Measurements from ENCODE around the gene CRY1. TPM values are rescaled to one million over a fixed set of nuclear protein-coding genes. Genes with fewer than 3 reads are reported as not detected.
"Not testable (repeated sequence)": the region's sequence is repeated elsewhere in the genome, so short reads cannot be mapped to it uniquely, and the experiment has no call there.

Gene CRY1
- total RNA-seq, 4 donors from 2014 or later = 5.7 to 14.3 (median 10.8) TPM

DNA sequence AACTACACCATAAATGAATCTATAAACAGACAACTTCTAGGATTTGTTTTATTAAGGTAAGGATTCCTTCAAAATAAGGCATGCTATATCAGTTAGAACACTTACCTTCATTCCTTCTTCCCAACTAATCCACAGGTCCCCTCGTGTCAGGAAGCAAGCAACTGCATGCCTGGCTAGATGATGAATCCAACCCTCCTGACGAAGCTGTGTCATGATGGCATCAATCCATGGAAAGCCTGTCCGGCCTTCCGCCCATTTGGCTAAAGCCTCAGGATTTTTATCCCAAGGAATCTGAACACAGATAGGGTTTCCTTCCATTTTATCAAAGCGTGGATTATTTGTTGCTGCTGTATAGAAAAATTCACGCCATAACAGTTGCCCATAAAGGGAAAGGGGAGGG, 93.9 kb downstream of the CRY1 start:
- 65 to 72% methylated on average over 6 of the region's 6 CpGs for WGBS, 2 donors
- H3K27ac ChIP-seq = no peak overlapping the region
- H3K27me3 ChIP-seq = no peaks in the 10 kb centered on the region
- no peak for DNase-seq
- H3K4me1 ChIP-seq = no peaks in the 10 kb centered on the region
- intact Hi-C loops (cut with DNase I) = no loop called here
- H3K4me3 ChIP-seq = no peak overlapping the region
- TF ChIP-seq POLR2A (IDR thresholded peaks at IDR 0.05) = no peak
- TF ChIP-seq, protein P1, sequence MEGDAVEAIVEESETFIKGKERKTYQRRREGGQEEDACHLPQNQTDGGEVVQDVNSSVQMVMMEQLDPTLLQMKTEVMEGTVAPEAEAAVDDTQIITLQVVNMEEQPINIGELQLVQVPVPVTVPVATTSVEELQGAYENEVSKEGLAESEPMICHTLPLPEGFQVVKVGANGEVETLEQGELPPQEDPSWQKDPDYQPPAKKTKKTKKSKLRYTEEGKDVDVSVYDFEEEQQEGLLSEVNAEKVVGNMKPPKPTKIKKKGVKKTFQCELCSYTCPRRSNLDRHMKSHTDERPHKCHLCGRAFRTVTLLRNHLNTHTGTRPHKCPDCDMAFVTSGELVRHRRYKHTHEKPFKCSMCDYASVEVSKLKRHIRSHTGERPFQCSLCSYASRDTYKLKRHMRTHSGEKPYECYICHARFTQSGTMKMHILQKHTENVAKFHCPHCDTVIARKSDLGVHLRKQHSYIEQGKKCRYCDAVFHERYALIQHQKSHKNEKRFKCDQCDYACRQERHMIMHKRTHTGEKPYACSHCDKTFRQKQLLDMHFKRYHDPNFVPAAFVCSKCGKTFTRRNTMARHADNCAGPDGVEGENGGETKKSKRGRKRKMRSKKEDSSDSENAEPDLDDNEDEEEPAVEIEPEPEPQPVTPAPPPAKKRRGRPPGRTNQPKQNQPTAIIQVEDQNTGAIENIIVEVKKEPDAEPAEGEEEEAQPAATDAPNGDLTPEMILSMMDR (IDR thresholded peaks at IDR 0.05) = no peak
- H3K9me3 ChIP-seq = no peaks in the 10 kb centered on the region
- peaks cover 0 to 45% (median 0%) of the 10 kb centered on the region in 3 donors for H3K36me3 ChIP-seq

DNA sequence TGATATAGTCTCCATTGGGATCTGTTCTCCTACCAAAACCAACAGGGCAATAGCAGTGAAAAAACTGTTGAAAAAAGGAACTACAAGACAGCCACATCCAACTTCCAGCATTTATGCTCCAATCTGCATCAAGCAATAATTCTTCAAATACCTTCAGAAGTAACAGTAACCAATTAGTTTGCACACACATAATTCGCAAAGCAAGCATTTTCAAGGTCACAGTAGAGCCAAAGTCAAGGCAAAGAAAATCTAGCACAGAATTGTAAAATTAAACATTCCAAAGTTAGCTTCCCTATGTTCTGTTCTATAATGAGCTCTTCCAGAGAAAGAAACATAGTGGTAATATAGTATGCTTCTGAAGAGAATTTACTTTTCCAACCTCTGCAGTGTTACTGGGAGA, 95.4 kb downstream of the CRY1 start:
- intact Hi-C loops (cut with DNase I) = no loop called here
- no peaks in the 10 kb centered on the region for H3K4me1 ChIP-seq
- DNase-seq = no peak

DNA sequence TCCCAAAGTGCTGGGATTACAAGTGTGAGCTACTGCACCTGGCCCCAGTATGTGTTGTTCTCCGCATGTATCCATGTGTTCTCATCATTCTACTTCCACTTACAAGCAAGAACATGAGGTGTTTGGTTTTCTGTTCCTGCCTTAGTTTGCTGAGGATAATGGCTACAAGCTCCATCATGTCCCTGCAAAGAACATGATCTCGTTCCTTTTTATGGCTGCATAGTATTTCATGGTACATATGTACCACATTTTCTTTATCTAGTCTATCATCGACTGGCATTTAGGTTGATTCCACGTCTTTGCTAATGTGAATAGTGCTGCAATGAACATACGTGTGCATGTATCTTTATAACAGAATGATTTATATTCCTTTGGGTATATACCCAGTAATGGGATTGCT, 97.2 kb downstream of the CRY1 start:
- intact Hi-C loops (cut with DNase I) = not testable (repeated sequence)
- H3K36me3 ChIP-seq = peaks cover 0 to 44% (median 0%) of the 10 kb centered on the region in 3 donors
- WGBS, 2 donors = 92 to 99% methylated on average over 5 of the region's 5 CpGs

More for the DNA sequence above, 95.4 kb downstream of the CRY1 start:
- TF ChIP-seq, protein P1 (IDR thresholded peaks at IDR 0.05) = no peak
- TF ChIP-seq POLR2A (IDR thresholded peaks at IDR 0.05) = no peak
- no peaks in the 10 kb centered on the region for H3K27me3 ChIP-seq
- peaks cover 0 to 45% (median 0%) of the 10 kb centered on the region in 3 donors for H3K36me3 ChIP-seq
- H3K27ac ChIP-seq = no peak overlapping the region
- no peaks in the 10 kb centered on the region for H3K9me3 ChIP-seq
- WGBS, 2 donors = 90 to 100% methylated on average over 1 of the region's 1 CpG
- no peak overlapping the region for H3K4me3 ChIP-seq

DNA sequence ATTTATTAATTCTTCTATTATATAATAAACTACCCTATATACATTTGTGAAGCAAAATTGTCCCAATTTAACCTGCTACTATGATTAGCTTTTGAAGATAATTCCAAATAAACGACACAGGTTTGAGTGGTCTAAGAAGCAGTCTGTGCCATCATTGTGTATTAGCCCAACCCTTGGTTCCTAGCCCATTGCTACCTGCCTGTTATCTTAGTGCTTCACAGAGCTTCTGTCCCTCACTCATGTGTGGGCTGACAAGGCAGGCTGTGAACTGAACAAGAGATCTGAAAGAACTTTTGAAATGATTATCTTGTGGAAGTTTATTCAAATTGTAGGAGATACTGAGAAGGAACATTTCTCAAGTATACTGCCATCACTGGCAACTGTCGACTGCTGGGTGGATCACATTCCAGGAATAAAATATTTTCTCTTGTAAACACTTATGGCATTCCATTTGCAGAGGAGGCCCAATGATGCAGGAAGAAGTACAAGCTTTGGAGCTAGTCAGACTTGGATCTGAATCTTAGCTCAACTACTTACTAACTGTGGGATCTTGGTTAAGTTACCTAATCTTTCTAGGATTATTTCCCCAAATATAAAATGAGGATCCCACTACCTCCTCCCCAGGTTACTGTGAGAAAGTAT, 98.6 kb downstream of the CRY1 start:
- H3K27me3 ChIP-seq = no peaks in the 10 kb centered on the region
- DNase-seq = no peak
- WGBS, 2 donors = 47 to 53% methylated on average over 2 of the region's 2 CpGs
- H3K9me3 ChIP-seq = no peaks in the 10 kb centered on the region
- intact Hi-C loops (cut with DNase I) = no loop called here
- H3K27ac ChIP-seq = peak overlapping the region in 2 of 4 donors; percentile 22 to 26
- peaks cover 0 to 31% (median 0%) of the 10 kb centered on the region in 3 donors for H3K36me3 ChIP-seq
- TF ChIP-seq, protein P1 (IDR thresholded peaks at IDR 0.05) = no peak
- no peak for TF ChIP-seq POLR2A (IDR thresholded peaks at IDR 0.05)
- H3K4me3 ChIP-seq = no peak overlapping the region
- H3K4me1 ChIP-seq = peaks cover 0 to 2% (median 0%) of the 10 kb centered on the region in 3 donors

More for the DNA sequence above, 97.2 kb downstream of the CRY1 start:
- not testable (repeated sequence) for H3K4me1 ChIP-seq, H3K4me3 ChIP-seq, H3K27me3 ChIP-seq, H3K27ac ChIP-seq, DNase-seq, H3K9me3 ChIP-seq

DNA sequence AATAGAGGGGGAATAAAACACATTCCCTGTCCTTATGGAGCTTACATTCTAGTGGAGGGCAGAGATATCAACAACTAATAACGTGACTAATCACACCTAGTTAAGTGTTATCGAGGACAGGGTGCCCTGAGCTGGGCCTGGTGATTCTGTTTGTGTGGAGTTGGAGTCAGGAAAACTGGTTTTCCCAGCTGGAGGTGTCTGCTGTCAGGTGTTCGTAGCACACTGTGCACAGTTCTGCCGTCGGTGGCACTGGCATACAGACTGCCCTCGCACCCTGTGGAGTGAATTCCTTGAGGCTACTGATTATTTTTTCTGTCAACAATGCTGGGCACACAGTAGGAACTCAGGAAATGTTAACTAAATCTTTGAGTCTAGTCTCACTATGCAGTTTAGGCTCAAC, 105.5 kb downstream of the CRY1 start:
- peak overlapping the region in 1 of 4 donors; percentile 89 for H3K4me3 ChIP-seq
- TF ChIP-seq, protein P1 (IDR thresholded peaks at IDR 0.05) = no peak
- TF ChIP-seq POLR2A (IDR thresholded peaks at IDR 0.05) = no peak
- no peaks in the 10 kb centered on the region for H3K9me3 ChIP-seq
- H3K27me3 ChIP-seq = no peaks in the 10 kb centered on the region
- H3K4me1 ChIP-seq = peaks cover 0 to 38% (median 11%) of the 10 kb centered on the region in 3 donors
- 54 to 60% methylated on average over 5 to 6 of the region's 6 CpGs for WGBS, 2 donors
- H3K27ac ChIP-seq = peak overlapping the region in 3 of 4 donors; percentile 94 to 96 (median 94)
- intact Hi-C loops (cut with DNase I) = no loop called here
- H3K36me3 ChIP-seq = peaks cover 0 to 15% (median 0%) of the 10 kb centered on the region in 3 donors
- no peak for DNase-seq
